RWPE2 (cell line): ENCODE results near the gene NUP62.
"Not testable (repeated sequence)": the region's sequence is repeated elsewhere in the genome, so short reads cannot be mapped to it uniquely, and the experiment has no call there.

Experiments used
- ATAC-seq: fragments of 200-7000 bp; cut with Tn5 transposase; 3 replicates; pipeline ENCODE4 v1.9.1; 2021; ENCODE audit warnings: low read depth
- DNase-seq: peaks from one replicate; pipeline ENCODE4 v3.0.0-alpha.2; 2020; ENCODE audit warnings: low spot score
- H3K27ac ChIP-seq: fragments of 450-650 bp; 2 replicates; pipeline ENCODE4 v1.5.1; 2017; ENCODE audit warnings: mild to moderate bottlenecking; ENCODE audit not compliant: poor library complexity, severe bottlenecking
- H3K27me3 ChIP-seq: fragments of 250-450 bp; sonication (Bioruptor Pico); 2 replicates; pipeline ENCODE4 v1.5.1; 2021; ENCODE audit warnings: mild to moderate bottlenecking, moderate library complexity; ENCODE audit not compliant: insufficient read depth, poor library complexity, severe bottlenecking
- H3K36me3 ChIP-seq: fragments of 250-450 bp; sonication (Bioruptor Pico); 2 replicates; pipeline ENCODE4 v1.5.1; 2020; ENCODE audit warnings: low read depth, mild to moderate bottlenecking, moderate library complexity
- H3K4me1 ChIP-seq: fragments of 250-450 bp; sonication (Bioruptor Pico); 2 replicates; pipeline ENCODE4 v1.5.1; 2021; ENCODE audit warnings: mild to moderate bottlenecking, moderate library complexity; ENCODE audit not compliant: insufficient read depth, poor library complexity, severe bottlenecking
- H3K4me3 ChIP-seq: fragments of 250-450 bp; sonication (Bioruptor Pico); 2 replicates; pipeline ENCODE4 v1.5.1; 2021; ENCODE audit warnings: mild to moderate bottlenecking, moderate library complexity; ENCODE audit not compliant: severe bottlenecking
- H3K9me3 ChIP-seq: fragments of 250-450 bp; sonication (Bioruptor Pico); 2 replicates; pipeline ENCODE4 v1.5.1; 2021; ENCODE audit warnings: mild to moderate bottlenecking, moderate library complexity; ENCODE audit not compliant: severe bottlenecking
- CTCF ChIP-seq: fragments of 450-650 bp; IDR thresholded peaks from one replicate; pipeline ENCODE4 v1.5.1; 2017; ENCODE audit warnings: mild to moderate bottlenecking, moderate library complexity; ENCODE audit not compliant: poor library complexity, severe bottlenecking

The NUP62 gene

GRCh38 chr19:49975051-49975450, 45.7 kb upstream of the NUP62 start:
- ATAC-seq = no peak
- TF ChIP-seq CTCF = no peak

GRCh38 chr19:49973987-49974386, 44.7 kb upstream of the NUP62 start:
- no peak for TF ChIP-seq CTCF
- H3K4me3 ChIP-seq = no peak overlapping the region
- no peak for ATAC-seq
- no peak overlapping the region for H3K27ac ChIP-seq
- no peaks in the 10 kb centered on the region for H3K36me3 ChIP-seq
- no peaks in the 10 kb centered on the region for H3K9me3 ChIP-seq
- no peaks in the 10 kb centered on the region for H3K27me3 ChIP-seq
- no peak for DNase-seq
- no peaks in the 10 kb centered on the region for H3K4me1 ChIP-seq

More at GRCh38 chr19:49975051-49975450, 45.7 kb upstream of the NUP62 start:
- Histone ChIP-seq H3K27me3 (no peaks in the 10 kb centered on the region), H3K36me3 (no peaks in the 10 kb centered on the region), H3K9me3 (no peaks in the 10 kb centered on the region), H3K4me3 (no peak overlapping the region), H3K27ac (no peak overlapping the region), H3K4me1 (no peaks in the 10 kb centered on the region)
- DNase-seq = no peak

- no peak for ATAC-seq
- Histone ChIP-seq H3K36me3 (no peaks in the 10 kb centered on the region), H3K4me3 (no peak overlapping the region), H3K4me1 (no peaks in the 10 kb centered on the region), H3K27me3 (no peaks in the 10 kb centered on the region), H3K9me3 (no peaks in the 10 kb centered on the region), H3K27ac (no peak overlapping the region)
- DNase-seq = no peak
- no peak for TF ChIP-seq CTCF
Measured at GRCh38 chr19:49972841-49973240, 43.5 kb upstream of the NUP62 start.

- Histone ChIP-seq H3K36me3 (no peaks in the 10 kb centered on the region), H3K27ac (no peak overlapping the region), H3K4me1 (no peaks in the 10 kb centered on the region), H3K9me3 (no peaks in the 10 kb centered on the region), H3K27me3 (no peaks in the 10 kb centered on the region), H3K4me3 (no peak overlapping the region)
- DNase-seq = no peak
- ATAC-seq = no peak
- no peak for TF ChIP-seq CTCF
Measured at GRCh38 chr19:49971991-49972411, 42.7 kb upstream of the NUP62 start.

GRCh38 chr19:49969355-49969754, 40.1 kb upstream of the NUP62 start:
- H3K27me3 ChIP-seq, H3K36me3 ChIP-seq, ATAC-seq, H3K9me3 ChIP-seq, H3K4me1 ChIP-seq, H3K4me3 ChIP-seq, DNase-seq, H3K27ac ChIP-seq: not testable (repeated sequence)
